Right renal cortex interstitium (tissue), 3 donors: ENCODE results near the gene MLKL. TPM values are rescaled to one million over a fixed set of nuclear protein-coding genes. Genes with fewer than 3 reads are reported as not detected.
"Not testable (repeated sequence)": the region's sequence is repeated elsewhere in the genome, so short reads cannot be mapped to it uniquely, and the experiment has no call there.

Experiments
- DNase-seq, 3 donors: peaks; one replicate each; pipeline ENCODE4 v3.0.0-alpha.2; 2013; ENCODE audit warnings: low read depth in 3 of 3, low spot score in 2 of 3
- polyA plus RNA-seq, 3 donors: library from polyadenylated mRNA; unstranded; fragments of 120-200 nt; gene quantifications; one replicate each; pipeline ENCODE4 v1.2.1, GENCODE V29; 2013; ENCODE audit not compliant: insufficient read length in 3 of 3

MLKL gene
- polyA plus RNA-seq, 3 donors, result 3.2 to 3.8 (median 3.7) TPM

DNA sequence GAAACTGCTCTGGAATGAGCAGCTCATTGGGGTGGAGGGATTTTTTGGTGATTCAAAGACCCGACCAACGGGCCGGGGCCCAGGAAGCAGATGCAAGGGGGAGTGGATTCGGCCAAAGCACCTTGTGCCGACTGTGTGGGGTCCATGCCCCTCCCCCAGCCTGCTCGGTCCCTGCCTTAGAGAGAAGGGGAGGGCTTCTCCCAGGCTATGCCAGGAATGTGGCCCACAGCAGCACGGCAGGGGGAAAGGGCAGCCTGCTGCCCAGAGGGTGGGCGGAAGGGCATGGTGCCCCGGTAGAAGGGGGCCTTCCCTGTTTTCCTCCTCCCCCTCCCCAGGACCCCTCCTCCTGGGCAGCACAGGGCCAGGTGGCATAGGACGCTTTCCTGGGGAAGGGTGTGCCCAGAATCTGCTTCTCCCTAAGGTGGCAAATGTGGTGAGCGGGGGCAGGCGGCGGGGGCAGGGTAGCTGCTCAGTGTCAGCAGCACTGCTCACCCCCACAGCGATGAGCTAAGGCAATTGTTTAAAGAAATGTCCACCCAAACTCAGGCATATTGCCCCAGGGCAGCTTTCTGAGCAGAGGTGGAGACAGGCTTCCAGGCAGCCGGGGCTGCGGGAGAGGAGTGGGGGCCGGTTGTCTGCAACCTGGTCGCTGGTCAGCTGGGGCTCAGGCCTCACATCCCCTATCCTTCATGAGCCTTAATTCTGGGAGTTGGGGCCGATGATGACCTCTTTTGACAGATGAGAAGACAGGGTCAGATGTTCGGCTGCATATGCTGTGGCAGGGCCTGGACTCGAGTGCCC is 33.9 kb upstream of the MLKL start:
- no peak for DNase-seq

DNA sequence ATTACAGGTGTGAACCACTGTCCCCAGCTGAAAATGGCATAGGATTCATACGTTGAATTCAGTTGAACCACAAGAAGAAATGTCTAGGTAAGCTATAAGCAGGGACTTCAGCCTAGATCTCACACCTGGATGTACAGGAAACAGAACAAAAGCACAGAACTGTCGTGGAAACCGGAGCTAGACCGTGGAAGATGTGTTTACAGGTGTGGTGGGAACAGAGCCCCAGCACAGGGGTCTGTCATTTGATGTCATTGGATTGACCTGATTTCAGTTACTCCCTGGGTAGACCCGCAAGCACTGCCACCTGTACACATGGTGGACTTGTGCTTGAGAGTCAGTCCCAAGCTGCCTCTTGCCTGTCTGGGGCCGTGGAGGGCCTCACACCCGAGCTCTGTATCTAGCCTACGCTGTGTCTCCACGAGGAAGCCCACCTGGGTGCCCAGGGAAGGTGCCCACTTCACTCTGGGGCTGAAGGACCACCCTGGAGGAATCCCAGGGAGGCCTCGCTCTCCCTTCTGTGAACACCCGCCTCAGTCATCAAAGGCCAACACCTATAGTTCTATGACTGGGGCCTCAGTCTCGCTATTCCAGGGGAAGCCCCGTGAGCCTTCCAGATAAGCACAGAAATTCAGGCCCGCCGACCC is 32.2 kb upstream of the MLKL start:
- DNase-seq, result no peak

DNA sequence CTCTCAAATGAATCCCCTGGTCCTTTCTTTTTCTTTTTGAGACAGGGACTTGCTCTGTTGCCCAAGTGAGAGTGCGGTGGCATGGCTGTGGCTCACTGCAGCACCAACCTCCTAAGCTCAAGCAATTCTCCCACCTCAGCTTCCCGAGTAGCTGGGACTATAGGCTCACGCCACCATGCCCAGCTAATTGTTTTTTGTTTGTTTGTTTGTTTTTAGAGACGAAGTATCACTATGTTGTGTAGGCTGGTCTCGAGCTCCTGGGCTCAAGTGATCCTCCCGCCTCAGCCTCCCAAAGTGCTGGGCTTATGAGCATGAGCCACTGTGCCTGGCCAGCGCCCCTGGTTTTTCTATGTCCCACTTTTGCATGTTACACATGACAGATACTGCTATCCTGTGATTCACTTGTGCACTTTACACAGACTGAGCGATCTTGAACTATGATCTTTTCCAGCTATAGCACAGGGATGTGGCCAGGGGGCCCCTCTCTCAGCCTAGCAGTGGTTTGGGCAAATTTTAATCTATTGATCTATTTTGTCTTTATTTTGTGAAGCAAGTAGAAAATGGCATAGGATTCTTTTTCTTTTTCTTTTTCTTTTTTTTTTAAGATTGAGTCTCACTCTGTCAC is 31.3 kb upstream of the MLKL start:
- no peak for DNase-seq

DNA sequence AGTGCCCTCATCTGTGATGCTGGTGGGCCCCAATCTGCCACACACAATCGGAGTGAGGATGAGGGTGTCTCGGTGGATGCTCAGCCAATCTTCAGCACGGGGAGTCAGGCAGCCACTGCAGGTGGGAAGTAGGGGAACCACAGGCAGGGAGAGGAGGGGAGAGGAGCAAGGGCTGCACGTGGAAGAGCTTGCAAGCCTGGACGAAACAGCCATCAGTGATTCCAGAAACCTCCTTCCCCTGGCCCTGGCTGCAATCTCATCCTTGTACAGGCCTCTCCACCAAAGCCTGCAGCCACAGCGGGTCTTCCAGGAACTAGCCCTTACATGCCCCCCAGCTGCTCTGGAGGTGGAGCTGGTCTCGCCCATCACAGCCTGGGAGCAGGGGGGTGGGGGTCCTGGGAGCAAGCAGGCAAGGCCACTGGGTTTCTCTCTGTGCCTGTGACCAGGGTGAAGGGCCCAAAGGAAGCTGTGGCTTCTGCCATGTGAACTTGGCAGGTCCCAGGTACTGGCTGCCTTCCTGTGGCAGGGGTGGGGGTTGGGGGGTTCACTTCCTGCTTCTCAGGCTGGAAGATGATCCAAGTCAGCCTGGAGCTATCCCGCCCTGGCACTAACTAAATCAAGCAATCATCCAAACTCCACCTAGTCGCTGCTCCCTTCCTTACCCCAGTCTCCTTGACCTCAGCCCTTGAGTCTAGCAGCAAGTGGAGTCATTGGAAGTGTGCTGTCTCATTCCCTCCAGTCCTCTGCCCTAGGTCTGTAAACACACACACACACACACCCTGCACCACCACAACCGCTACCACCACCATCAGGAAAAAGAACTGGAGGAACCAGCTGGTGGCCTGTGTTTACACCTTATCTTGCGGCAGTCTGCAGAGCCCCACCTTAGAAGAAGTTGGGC is 29.4 kb upstream of the MLKL start:
- DNase-seq, result no peak

DNA sequence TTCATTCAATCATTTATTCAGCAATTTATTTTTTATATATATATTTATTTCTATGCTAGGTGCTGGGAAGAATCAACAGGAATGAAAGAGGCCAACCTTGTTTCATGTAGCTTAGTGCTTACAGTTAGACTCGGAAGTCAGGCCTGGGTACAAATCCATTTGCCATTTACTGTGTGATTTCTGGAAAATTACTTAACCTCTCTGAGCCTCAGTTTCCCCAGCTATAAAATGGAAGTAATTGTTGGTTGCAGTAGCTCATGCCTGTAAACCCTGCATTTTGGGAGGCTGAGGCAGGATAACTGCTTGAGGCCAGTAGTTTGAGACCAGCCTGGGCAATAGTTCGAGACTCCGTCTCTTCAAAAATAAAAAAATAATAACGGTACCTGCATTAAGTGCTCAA is 27.2 kb upstream of the MLKL start:
- no peak for DNase-seq

DNA sequence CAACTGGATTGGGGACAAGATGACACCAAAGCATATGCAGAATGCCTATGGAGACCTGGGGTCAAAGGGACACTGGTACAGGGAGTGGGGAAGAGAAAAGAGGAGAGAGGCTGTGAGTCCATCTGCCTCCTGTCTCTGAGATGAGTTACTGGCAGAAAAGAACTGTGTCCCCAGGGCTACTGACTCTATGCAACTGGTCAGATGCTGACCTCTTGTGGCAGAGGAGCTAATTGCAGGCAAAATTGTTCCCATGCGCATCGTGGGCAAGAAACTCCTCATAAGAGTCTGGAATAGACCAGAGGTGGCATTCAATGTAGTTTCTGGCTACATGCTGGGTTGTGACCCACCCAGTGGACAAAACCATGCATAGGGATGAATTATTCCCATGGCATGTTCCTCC is 26.1 kb upstream of the MLKL start:
- no peak for DNase-seq

DNA sequence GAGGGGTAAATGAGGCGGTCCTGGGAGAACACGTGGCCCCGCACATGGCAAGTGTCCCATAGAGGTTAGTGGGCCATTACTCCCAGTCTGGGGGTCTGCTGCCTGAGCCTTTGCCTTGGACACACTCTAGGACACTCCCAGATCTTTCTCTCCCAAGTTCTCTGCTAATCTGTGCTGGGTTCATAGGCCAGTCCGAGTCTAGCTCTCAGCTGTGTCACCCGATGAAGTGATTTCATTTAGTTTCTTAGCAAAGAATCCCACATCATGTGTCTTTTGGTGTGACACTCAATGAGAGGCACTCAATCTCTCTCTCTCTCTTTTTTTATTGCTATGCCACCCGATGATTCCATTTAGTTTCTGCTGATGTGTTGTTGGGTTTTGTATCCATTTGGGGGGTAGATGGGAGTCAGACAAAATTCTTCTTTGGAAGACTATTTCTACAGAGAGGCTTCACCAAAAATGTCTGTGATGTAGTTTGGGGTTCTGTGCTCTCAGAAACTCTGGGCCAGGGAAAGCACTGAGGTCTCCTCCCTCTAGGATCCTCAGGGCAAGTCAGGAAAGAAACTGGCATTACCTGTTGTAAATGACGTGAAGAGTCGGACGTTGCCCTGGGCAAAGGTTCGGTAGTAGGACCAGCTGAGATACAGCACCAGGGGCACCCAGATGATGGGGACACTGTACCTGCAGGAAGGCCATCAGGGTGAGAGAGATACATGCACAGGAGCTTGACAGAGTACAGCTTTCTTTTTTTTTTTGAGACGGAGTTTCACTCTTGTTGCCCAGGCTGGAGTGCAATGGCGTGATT is 25.2 kb upstream of the MLKL start:
- DNase-seq, result no peak

DNA sequence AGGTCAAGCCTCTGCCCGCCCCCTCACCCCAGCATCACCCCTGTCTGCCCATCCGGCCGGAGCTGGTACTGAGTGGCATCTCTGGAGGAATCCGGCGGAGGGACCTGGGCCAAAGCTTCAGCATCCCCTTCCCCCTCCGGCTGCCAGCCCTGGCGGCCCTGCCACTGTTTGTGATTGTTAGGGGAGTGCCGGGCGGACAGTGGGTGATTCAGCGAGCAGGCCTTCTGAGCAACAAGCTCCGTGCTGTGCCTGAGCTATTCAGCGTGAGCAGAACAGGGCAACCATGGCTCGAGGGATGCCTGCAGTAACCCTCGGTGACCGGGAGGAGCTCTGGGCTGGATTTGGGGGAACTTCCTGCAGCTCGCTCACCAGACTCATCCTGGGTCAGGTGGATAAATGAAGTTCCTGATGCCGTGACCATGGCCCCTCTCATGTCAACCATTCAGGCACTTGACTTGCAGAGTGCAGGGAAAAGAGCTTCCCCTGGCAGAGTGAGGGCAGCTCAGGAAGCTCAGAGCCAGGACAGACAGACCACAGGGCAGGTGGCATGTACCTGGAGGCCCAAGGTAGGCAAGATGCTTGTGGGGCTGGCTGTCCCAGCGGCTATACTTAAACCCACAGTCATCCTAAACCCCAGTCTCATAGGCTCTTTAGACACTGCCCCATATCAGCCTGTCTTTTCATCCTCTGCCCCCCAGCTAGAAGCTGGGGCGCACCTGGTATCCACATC is 24.3 kb upstream of the MLKL start:
- no peak for DNase-seq

DNA sequence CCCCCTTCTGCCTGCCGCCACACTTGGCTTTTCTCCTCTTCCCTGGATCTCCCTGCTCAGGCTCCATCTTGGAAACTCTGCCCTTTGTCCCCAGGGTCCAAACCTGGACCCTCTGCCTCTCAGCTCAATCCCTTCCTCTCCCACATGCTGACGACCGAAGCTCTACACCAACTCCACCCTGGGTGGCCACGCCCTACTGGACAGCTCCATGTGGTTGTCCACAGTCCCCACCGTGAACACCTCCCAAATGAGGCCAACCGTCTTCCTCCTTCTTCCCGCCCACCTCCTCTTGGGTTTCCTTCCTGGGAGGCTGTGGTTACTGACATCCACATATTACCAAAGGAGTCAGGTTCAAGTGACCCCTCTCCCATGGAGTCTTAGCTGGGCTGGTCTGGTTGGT is 22.6 kb upstream of the MLKL start:
- no peak for DNase-seq

DNA sequence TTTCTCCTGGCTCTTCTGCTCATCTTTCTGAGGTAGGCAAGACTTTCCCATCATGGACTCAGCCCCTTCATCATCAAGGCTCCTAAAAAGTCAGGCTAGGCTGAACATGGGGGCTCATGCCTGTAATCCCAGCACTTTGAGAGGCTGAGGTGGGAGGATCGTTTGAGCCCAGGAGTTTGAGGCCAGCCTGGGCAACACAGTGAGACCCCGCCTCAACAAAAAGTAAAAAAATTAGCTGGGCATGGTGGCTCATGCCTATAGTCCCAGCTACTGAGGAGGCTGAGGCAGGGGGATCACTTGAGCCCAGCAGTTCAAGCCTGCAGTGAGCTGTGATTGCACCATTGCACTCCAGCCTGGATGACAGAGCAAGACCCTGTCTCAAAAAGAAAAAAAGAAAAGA is 21.5 kb upstream of the MLKL start:
- DNase-seq, result not testable (repeated sequence)

DNA sequence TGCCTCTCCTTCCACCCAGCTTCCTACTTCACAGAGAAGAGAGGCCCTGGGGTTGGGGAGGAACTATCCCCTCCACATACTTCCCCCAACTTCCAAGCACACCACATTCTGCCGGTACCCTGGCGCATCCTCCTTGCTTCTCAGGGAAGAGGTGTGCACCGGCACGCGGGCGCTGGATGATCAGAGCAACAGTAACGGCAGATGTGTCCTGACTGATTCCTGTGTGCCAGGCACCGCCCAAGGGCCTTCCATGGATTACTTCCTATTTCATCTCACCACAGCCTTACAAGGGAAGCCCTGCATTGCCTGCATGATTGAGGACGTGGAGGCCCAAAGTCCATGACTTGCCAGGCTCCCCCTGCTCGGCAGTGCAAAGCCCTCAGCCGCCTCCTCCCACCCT is 21.1 kb upstream of the MLKL start:
- no peak for DNase-seq

DNA sequence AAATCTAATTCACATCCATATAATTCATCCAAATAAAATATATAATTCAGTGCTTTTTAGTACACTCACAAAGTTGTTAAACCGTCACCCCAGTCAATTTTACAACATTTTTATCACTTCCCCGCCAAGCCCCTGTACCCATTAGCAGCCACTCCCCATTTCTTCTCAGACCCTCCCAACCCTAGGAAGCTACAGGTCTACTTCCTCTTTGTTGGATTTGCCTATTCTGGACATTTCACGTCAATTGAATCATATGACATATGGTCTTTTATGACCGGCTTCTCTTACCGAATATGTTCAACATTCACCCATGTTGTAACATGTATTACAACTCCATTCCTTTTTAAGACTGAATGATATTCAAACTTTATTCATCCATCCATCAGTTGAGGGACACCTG is 19.9 kb upstream of the MLKL start:
- no peak for DNase-seq

DNA sequence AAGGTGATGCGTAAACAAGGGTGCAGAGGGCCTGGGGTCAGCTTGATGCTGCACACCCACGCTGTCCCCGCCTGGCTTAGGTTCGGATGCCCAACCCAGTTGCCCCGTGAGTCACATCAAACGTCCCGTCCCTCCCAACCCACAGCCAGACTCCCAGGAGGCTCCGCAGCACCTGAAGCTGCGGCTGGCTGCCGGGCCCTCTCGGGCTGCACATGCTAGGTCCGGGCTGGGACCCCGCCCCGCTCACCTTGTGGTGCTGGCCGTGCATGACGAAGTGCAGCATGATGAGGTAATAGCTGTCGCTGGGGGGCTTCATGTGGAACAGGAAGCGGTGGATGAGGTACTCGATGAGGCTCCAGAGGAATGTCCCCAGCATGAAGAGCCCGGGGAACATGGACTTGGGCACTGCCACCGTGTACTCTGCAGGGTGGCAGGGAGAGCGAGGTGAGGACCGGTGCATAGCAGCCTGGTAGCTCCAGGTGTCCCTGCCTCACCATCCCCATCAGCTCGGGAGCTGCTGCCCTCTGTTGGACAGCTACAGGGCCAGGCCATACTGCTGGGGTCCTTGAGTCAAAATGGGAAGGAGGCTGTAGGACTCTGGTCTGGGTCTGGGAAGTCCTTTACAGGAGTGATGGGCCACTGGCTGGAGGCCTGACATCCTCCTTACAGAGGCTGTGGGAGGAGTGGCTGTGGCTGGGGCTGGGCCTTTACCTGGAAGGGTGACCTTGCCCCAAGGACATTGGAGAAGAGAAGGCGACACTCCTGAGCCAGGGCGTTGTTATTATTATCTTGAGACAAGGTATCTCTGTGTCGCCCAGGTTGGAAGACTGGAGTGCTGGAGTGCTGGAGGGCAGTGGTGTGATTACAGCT is 18.3 kb upstream of the MLKL start:
- no peak for DNase-seq

DNA sequence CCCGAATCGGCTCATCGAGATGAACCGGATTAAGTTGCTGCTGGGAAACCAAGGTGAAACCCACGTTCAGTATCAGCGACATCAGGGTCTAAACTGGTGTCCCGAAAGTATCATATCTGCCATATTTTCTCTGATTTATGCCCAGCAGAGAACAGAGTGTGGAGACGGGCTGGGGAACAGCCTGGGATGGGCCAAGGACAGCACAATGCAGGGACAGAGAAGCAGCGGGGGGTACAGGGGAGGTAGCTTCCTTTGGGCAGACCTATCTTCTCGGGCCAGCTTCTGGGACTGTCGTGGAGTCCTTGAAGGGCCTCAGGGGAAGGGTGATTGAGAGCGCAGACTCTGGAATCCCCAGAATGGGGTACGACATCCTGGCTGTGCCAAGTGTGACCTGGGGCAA is 17.5 kb upstream of the MLKL start:
- DNase-seq, result no peak

DNA sequence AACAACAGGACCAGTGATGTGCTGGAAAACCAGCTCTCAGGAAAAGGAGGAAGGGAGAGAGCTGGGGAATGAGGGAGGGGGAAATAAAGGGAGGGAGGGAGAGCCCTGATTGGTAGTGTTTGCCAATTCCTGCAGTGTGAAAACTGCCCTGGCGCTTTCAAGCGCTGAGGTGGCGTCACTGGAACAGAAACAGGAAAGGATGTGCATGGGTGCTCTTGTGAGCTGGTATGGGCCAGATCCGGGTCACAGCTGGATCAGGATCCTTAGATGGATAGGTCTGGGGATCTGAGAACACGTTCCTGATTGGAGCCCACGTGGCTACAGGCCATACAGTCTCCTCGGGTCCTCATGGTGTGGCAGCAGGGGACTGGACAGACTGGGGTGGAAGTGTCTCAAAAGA is 16.7 kb upstream of the MLKL start:
- no peak for DNase-seq

DNA sequence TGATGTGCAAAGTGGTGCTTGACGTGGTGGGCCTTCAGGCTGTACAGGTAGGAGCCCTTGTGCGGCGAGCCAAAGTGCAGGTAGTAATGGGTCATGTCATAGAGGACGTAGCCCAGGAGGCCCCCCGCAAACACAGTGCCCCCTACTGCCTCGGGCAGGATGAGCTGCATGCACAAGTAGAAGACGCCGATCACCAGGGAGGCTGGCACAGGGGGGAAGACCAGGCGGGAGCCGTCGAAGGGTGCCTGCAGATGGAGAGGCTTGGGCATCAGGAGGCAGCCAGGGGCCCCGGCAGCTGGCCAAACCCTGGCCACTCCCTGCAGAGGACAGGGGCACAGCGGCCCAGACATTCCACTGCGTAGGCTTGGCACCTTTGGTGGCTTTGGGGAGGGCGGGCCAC is 15.7 kb upstream of the MLKL start:
- DNase-seq, result no peak

DNA sequence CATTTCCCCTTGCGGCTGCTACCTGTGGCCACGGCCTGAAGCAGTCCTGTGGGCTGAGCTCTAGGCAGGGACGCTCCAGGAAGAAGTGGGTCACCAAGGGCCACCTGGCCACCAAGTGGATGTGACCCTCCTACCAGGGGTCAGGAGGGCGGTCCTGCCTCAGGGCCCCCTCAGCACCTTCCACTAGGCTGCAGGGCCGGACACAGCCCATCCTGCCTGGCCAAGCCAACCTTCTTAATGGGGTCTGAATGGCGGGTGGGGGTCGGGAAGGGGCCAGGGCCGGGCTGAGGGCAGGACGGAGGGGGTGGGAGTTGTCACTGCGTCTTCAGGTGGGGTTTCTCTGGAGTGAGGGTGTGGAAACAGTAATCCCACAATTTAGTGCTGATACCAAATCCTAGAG is 13.2 kb upstream of the MLKL start:
- DNase-seq, result no peak

DNA sequence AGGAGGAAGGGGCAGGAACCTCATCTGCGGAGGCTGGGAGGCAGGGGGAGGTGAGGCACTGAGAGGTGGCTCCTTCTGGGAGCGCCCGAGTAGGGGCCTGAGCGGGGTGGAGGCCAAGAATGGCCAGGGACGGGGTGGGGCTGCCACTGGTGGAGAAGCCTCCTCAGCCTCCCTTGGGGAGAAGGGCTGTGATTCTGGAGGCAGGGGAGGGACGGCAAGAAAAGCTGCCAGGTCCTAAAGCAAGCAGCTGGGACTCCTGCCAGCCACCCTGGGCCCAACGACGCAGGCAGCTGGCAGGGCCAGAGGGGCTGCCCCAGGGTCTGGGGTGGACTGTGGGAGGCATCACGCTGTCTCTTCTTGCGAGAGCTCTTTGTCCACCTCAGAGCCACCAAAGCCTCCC is 12.7 kb upstream of the MLKL start:
- DNase-seq, result no peak

DNA sequence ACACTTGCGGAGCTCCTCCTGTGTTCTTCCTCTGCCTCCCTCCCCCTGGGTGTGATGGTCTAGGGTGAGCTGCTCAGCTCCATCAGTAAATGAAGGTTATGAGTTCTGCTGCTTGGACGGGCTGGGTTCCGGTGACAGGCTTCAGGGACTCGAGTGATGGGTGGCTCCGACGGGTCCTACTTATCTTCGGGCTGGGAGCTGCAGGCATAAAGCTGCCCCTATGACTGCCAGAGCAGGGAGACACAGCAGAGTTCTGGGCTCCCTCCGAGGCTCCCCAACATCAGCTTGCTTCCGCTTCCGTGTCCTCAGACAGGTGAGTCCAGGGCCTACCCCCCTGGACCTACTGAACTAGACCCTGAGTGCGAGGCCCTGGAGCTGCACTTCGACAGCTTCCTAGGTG is 11.3 kb upstream of the MLKL start:
- no peak for DNase-seq
